ENCODE measurements around the gene AOX1. TPM values are rescaled to one million over a fixed set of nuclear protein-coding genes. Genes with fewer than 3 reads are reported as not detected.

AOX1 gene
- total and polyA plus RNA-seq, 10 of the 15 experiments (the other 5 are each of a cell fraction or from before 2014, with no cell fraction given), result 0.03 to 0.56 (median 0.19) TPM; not detected in 6

DNA sequence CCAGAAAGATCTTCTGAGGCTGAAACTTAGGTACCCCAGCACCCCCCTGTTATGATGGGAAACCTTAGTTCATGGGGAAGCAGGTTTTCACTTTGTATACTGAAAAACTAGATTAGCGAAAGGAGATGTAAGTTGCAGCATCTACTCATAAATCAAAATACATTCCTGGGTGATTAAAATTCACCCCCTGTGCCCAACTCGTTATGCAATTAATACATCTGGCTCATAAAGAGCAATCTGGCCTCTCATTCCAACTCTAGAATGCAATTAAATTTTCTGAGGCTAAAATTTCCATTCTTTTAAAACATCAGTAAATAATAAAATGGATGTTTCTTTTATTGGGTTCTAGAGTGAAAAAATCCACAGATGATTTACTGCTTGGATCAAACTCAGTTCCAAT, 115.0 kb downstream of the AOX1 start:
- Histone ChIP-seq H3K79me2 (ENCODE audit: control insufficient read depth, insufficient read depth, low read length) (no peaks in the 10 kb centered on the region), H3K36me3 (ENCODE audit: control insufficient read depth in 2 of 2, insufficient read depth in 2 of 2, low read length in 1 of 2) (no peaks in the 10 kb centered on the region), H3K4me2 (ENCODE audit: control insufficient read depth, insufficient read depth) (no peak overlapping the region), H3K4me3 (no peak overlapping the region), H3K4me1 (ENCODE audit: control insufficient read depth, insufficient read depth, low read length) (no peaks in the 10 kb centered on the region), H3K27ac (ENCODE audit: control insufficient read depth, insufficient read depth) (no peak overlapping the region), H2AFZ (ENCODE audit: control insufficient read depth, low read depth, low read length) (no peak overlapping the region), H3K9me3 (replicated peaks; ENCODE audit: control insufficient read depth, insufficient read depth, low read length) (no peaks in the 10 kb centered on the region), H3K27me3 (replicated peaks in 1 of 2; ENCODE audit: control insufficient read depth in 2 of 2, insufficient read depth in 2 of 2, low read length in 1 of 2) (peaks cover 0 to 2% of the 10 kb centered on the region in 2 experiments; a peak in 2 of 4 replicates), H3K9ac (ENCODE audit: control insufficient read depth, insufficient read depth, low read length) (no peak overlapping the region), H4K20me1 (ENCODE audit: control insufficient read depth, insufficient read depth) (no peaks in the 10 kb centered on the region)
- intact Hi-C loops (cut with micrococcal nuclease; ENCODE audit: unreplicated experiment) (loop anchor here (2.0 to 5.0 kb wide), 3 partner anchors 124 to 719 kb away; no protein-coding TSS in a partner anchor), in situ Hi-C loops (cut with MboI) (loop anchor here (10.0 kb wide), 2 partner anchors 216 to 726 kb away; no protein-coding TSS in a partner anchor)
- FAIRE-seq (no peak), DNase-seq (ENCODE audit: low read depth, low spot score) (no peak), ATAC-seq (no peak)
- SMC1A ChIA-PET (ENCODE audit: uncharacterized antibody, unreplicated experiment), result interaction anchor here (0.7 to 9.6 kb wide), 3 partner anchors 13 to 721 kb away, joined by 3 to 89 read pairs (median 7); no protein-coding TSS in a partner anchor
- POLR2A ChIA-PET, result no interaction called here
- TF ChIP-seq ZSCAN29 (IDR thresholded peaks at IDR 0.05) (no peak), MYC (IDR thresholded peaks at IDR 0.05; ENCODE audit: insufficient read depth, insufficient read length, insufficient replicate concordance, low read length, severe bottlenecking) (no peak), NR2F1 (conservative IDR thresholded peaks at IDR 0.05) (no peak), JUND (IDR thresholded peaks at IDR 0.05; ENCODE audit: low read depth, low read length) (no peak), ESRRA (IDR thresholded peaks at IDR 0.05; ENCODE audit: low read length) (no peak), ZBED1 (IDR thresholded peaks at IDR 0.05; ENCODE audit: borderline replicate concordance) (no peak)
- TF ChIP-seq, protein P1, sequence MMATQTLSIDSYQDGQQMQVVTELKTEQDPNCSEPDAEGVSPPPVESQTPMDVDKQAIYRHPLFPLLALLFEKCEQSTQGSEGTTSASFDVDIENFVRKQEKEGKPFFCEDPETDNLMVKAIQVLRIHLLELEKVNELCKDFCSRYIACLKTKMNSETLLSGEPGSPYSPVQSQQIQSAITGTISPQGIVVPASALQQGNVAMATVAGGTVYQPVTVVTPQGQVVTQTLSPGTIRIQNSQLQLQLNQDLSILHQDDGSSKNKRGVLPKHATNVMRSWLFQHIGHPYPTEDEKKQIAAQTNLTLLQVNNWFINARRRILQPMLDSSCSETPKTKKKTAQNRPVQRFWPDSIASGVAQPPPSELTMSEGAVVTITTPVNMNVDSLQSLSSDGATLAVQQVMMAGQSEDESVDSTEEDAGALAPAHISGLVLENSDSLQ (IDR thresholded peaks at IDR 0.05), result no peak
- no TSS peak for BruUV-seq (replicated peaks)
- 0% methylated on average over 2 of the region's 2 CpGs for WGBS (ENCODE audit: insufficient coverage, insufficient replicate concordance, low lambda C conversion rate, missing lambda C conversion rate)
- CTCF ChIA-PET, result interaction anchor here (1.4 to 7.1 kb wide), 4 partner anchors 120 to 721 kb away, joined by 3 to 122 read pairs (median 8); no protein-coding TSS in a partner anchor
- RAD21 ChIA-PET (ENCODE audit: unreplicated experiment), result interaction anchor here (1.5 kb wide), 1 partner anchor 217 kb away, joined by 8 read pairs; no protein-coding TSS in a partner anchor

Data from GM12878 (cell line).